Astrocyte (in vitro differentiated cells and primary cell): ENCODE results near the gene HVCN1. TPM values are rescaled to one million over a fixed set of nuclear protein-coding genes. Genes with fewer than 3 reads are reported as not detected.
A peak's percentile ranks its signal among the peaks of the same experiment; 100 is the strongest.

Experiments
- DNase-seq: peaks from one replicate; pipeline ENCODE4 v3.0.0-alpha.2; 2010; ENCODE audit warnings: low read depth
- FAIRE-seq: peaks from 2 replicates; lab custom pipeline; 2011; peaks lifted over from hg19 to GRCh38; lab: Jason Lieb, UNC
- H2AFZ ChIP-seq: 2 replicates; pipeline ENCODE4 v1.6.0; 2012; ENCODE audit warnings: low read depth, low read length, inconsistent platforms
- H3K27ac ChIP-seq: 2 replicates; pipeline ENCODE4 v1.5.1; 2011; ENCODE audit warnings: low read depth, low read length, inconsistent platforms
- H3K27me3 ChIP-seq: 2 replicates; pipeline ENCODE4 v1.6.0; 2011; ENCODE audit warnings: low read length, inconsistent platforms; ENCODE audit not compliant: insufficient read depth
- H3K36me3 ChIP-seq: 2 replicates; pipeline ENCODE4 v1.5.1; 2011; ENCODE audit warnings: low read length, inconsistent platforms; ENCODE audit not compliant: insufficient read depth
- H3K4me1 ChIP-seq: 2 replicates; pipeline ENCODE4 v1.5.1; 2011; ENCODE audit warnings: low read length, inconsistent platforms; ENCODE audit not compliant: insufficient read depth
- H3K4me2 ChIP-seq: 2 replicates; pipeline ENCODE4 v1.6.0; 2012; ENCODE audit warnings: low read length, inconsistent platforms
- H3K4me3 ChIP-seq: 2 replicates; pipeline ENCODE4 v1.5.1; 2011; ENCODE audit warnings: low read depth, mild to moderate bottlenecking, low read length, inconsistent platforms; ENCODE audit not compliant: insufficient read depth
- H3K79me2 ChIP-seq: 2 replicates; pipeline ENCODE4 v1.6.0; 2012; ENCODE audit warnings: mild to moderate bottlenecking, low read length, inconsistent platforms; ENCODE audit not compliant: insufficient read depth
- H3K9ac ChIP-seq: 2 replicates; pipeline ENCODE4 v1.6.0; 2012; ENCODE audit warnings: mild to moderate bottlenecking, low read length, inconsistent platforms
- H3K9me3 ChIP-seq: 2 replicates; pipeline ENCODE4 v1.5.1; 2012; ENCODE audit warnings: low read depth, mild to moderate bottlenecking, low read length, inconsistent platforms; ENCODE audit not compliant: insufficient read depth
- H4K20me1 ChIP-seq: 2 replicates; pipeline ENCODE4 v1.6.0; 2012; ENCODE audit warnings: low read length, inconsistent platforms; ENCODE audit not compliant: insufficient read depth
- H3K27ac Mint-ChIP-seq: one replicate; pipeline ENCODE4 v1.8.0; 2021; ENCODE audit warnings: mild to moderate bottlenecking, mixed read lengths; ENCODE audit not compliant: unreplicated experiment
- H3K27me3 Mint-ChIP-seq: one replicate; pipeline ENCODE4 v1.8.0; 2021; ENCODE audit warnings: low read depth, mixed read lengths; ENCODE audit not compliant: unreplicated experiment
- H3K36me3 Mint-ChIP-seq: one replicate; pipeline ENCODE4 v1.8.0; 2021; ENCODE audit warnings: low read depth, mixed read lengths; ENCODE audit not compliant: unreplicated experiment
- H3K4me1 Mint-ChIP-seq: one replicate; pipeline ENCODE4 v1.8.0; 2021; ENCODE audit warnings: low read depth, mixed read lengths; ENCODE audit not compliant: unreplicated experiment
- H3K4me3 Mint-ChIP-seq: one replicate; pipeline ENCODE4 v1.8.0; 2021; ENCODE audit warnings: mild to moderate bottlenecking, moderate library complexity, mixed read lengths; ENCODE audit not compliant: unreplicated experiment
- H3K9me3 Mint-ChIP-seq: one replicate; pipeline ENCODE4 v1.8.0; 2021; ENCODE audit warnings: mild to moderate bottlenecking, mixed read lengths; ENCODE audit not compliant: unreplicated experiment
- EZH2 ChIP-seq: IDR thresholded peaks from 2 replicates; pipeline ENCODE4 v1.6.1; 2012; ENCODE audit warnings: mild to moderate bottlenecking, low read length, inconsistent platforms; ENCODE audit not compliant: insufficient read depth
- total RNA-seq: library from RNA; stranded (reverse); gene quantifications from 2 replicates; pipeline ENCODE4 v1.2.1, GENCODE V29; 2021
- TF ChIP-seq, protein P1 (sequence below): IDR thresholded peaks from 2 replicates; pipeline ENCODE4 v1.5.1; 2011; ENCODE audit warnings: low read depth, mild to moderate bottlenecking, inconsistent platforms, low read length, moderate library complexity; ENCODE audit not compliant: insufficient read depth

Gene HVCN1
- total RNA-seq, 1 donor from 2014 or later, result 1.0 TPM

DNA sequence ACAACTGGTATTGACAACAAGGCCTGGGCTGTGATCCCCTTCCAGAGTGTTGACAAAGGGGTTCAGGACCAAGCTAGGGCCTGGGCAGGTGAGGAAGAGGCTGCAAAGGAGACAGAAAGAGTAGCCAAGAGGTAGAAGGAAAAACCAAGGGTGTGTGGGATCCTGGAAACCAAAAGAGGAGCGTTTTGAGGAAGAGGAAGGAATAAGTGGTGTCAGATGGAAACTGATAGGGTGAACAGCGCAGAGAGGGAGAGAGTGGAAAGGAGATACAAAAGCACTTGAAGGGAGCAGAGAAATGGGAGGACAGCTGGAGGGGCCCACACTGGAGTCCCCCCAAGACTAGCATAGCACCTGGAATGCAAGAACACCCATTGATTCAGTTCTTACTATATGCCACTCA lies 8.3 kb upstream of the HVCN1 start:
- Mint-ChIP-seq H3K4me1 (no peaks in the 10 kb centered on the region), H3K4me3 (no peak overlapping the region), H3K27ac (peak overlapping the region; percentile 4), H3K36me3 (no peaks in the 10 kb centered on the region), H3K27me3 (peaks cover 3% of the 10 kb centered on the region), H3K9me3 (peaks cover 2% of the 10 kb centered on the region)
- Histone ChIP-seq H3K9me3 (no peaks in the 10 kb centered on the region), H3K27ac (no peak overlapping the region), H3K36me3 (no peaks in the 10 kb centered on the region), H3K4me1 (peaks cover 5% of the 10 kb centered on the region), H3K27me3 (no peaks in the 10 kb centered on the region), H2AFZ (no peak overlapping the region), H3K79me2 (no peaks in the 10 kb centered on the region), H4K20me1 (no peaks in the 10 kb centered on the region), H3K4me2 (no peak overlapping the region), H3K9ac (no peak overlapping the region), H3K4me3 (no peak overlapping the region)
- FAIRE-seq (no peak), DNase-seq (no peak)
- TF ChIP-seq EZH2, result no peak
- TF ChIP-seq, protein P1, sequence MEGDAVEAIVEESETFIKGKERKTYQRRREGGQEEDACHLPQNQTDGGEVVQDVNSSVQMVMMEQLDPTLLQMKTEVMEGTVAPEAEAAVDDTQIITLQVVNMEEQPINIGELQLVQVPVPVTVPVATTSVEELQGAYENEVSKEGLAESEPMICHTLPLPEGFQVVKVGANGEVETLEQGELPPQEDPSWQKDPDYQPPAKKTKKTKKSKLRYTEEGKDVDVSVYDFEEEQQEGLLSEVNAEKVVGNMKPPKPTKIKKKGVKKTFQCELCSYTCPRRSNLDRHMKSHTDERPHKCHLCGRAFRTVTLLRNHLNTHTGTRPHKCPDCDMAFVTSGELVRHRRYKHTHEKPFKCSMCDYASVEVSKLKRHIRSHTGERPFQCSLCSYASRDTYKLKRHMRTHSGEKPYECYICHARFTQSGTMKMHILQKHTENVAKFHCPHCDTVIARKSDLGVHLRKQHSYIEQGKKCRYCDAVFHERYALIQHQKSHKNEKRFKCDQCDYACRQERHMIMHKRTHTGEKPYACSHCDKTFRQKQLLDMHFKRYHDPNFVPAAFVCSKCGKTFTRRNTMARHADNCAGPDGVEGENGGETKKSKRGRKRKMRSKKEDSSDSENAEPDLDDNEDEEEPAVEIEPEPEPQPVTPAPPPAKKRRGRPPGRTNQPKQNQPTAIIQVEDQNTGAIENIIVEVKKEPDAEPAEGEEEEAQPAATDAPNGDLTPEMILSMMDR, result no peak

DNA sequence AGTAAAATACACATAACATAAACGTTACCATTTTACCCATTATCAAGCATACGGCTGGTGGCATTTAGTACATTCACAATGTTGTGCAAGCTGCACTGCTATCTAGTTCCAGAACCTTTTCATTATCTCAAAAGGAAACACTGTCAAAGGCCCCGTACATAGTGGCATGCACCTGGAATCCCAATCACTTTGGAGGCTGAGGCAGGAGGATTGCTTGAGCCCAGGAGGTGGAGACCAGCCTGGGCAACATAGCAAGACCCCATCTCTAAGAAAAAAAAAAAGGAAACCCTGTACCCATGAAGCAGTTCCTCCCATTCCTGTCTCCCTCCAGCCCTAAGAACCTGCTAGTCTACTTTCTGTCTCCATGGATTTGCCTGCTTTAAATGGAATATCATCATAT lies 7.4 kb upstream of the HVCN1 start:
- H3K27me3 Mint-ChIP-seq, result peaks cover 9% of the 10 kb centered on the region
- no peak for FAIRE-seq
- TF ChIP-seq, protein P1, result no peak
- no peak for TF ChIP-seq EZH2
- Histone ChIP-seq H3K4me2 (no peak overlapping the region), H4K20me1 (no peaks in the 10 kb centered on the region), H3K9me3 (no peaks in the 10 kb centered on the region), H3K27ac (no peak overlapping the region), H3K27me3 (no peaks in the 10 kb centered on the region), H3K79me2 (no peaks in the 10 kb centered on the region), H3K4me1 (peaks cover 5% of the 10 kb centered on the region), H3K4me3 (no peak overlapping the region), H3K9ac (no peak overlapping the region), H2AFZ (no peak overlapping the region), H3K36me3 (no peaks in the 10 kb centered on the region)
- DNase-seq, result no peak
- H3K9me3 Mint-ChIP-seq, result peaks cover 2% of the 10 kb centered on the region
- no peak overlapping the region for H3K27ac Mint-ChIP-seq
- H3K4me3 Mint-ChIP-seq, result no peak overlapping the region
- no peaks in the 10 kb centered on the region for H3K4me1 Mint-ChIP-seq
- H3K36me3 Mint-ChIP-seq, result no peaks in the 10 kb centered on the region

DNA sequence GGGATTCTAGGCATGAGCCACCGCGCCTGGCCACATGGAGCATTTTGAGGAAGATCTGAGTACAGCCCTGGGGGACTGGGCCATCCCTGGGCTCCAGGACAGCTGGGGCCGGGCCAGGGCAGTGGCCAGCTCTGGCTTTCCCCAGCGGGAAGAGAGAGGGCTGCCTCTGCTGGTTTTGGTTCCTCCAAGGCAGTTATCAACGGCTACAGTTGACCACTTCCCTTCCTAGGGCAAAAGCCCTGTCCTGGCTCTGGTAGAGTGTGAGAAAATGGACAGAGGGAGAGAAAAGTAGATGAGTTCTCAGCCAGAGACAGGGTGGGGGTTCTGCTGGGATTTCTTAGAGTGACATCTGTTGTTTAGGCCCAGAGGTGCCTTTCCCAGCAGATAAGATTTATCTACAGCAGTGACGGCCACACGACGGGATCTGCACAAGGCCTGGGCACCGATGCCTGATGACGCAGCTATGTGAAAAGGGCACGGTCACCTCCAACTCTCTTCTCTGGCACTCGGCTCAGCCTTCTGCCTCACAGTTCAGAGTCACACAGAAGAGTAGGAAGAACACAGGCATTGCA lies 5.5 kb upstream of the HVCN1 start:
- DNase-seq (no peak), FAIRE-seq (no peak)
- Histone ChIP-seq H3K36me3 (no peaks in the 10 kb centered on the region), H3K27ac (no peak overlapping the region), H3K4me1 (peaks cover 5% of the 10 kb centered on the region), H2AFZ (no peak overlapping the region), H3K9ac (no peak overlapping the region), H3K27me3 (no peaks in the 10 kb centered on the region), H3K4me3 (no peak overlapping the region), H3K79me2 (no peaks in the 10 kb centered on the region), H3K4me2 (no peak overlapping the region), H4K20me1 (no peaks in the 10 kb centered on the region), H3K9me3 (no peaks in the 10 kb centered on the region)
- Mint-ChIP-seq H3K27me3 (peaks cover 19% of the 10 kb centered on the region), H3K27ac (no peak overlapping the region), H3K4me1 (peaks cover 3% of the 10 kb centered on the region), H3K4me3 (no peak overlapping the region), H3K36me3 (no peaks in the 10 kb centered on the region), H3K9me3 (peaks cover 2% of the 10 kb centered on the region)
- no peak for TF ChIP-seq EZH2
- TF ChIP-seq, protein P1, result no peak
